ENCODE measurements around the gene RPL9. TPM values are rescaled to one million over a fixed set of nuclear protein-coding genes. Genes with fewer than 3 reads are reported as not detected.

The RPL9 gene
- total and polyA plus RNA-seq, 2 of the 13 experiments (the other 11 are each of a cell fraction or from before 2014, with no cell fraction given) = 993 to 2,148 TPM

- H2AFZ ChIP-seq (ENCODE audit: low read length) = no peak overlapping the region
- H3K36me3 ChIP-seq (replicated peaks in 1 of 2; ENCODE audit: control insufficient read depth in 1 of 2, insufficient read depth in 2 of 2, low read length in 2 of 2) = peaks cover 8 to 51% of the 10 kb centered on the region in 2 experiments
- intact Hi-C loops (cut with micrococcal nuclease; ENCODE audit: unreplicated experiment) (no loop called here), in situ Hi-C loops (cut with HindIII; ENCODE audit: extremely low pct_ligation_motif_present, low pct_unique_long_range_greater_than_20kb) (no loop called here)
- no peaks in the 10 kb centered on the region for H3K9me3 ChIP-seq (ENCODE audit: low read length)
- H4K20me1 ChIP-seq (ENCODE audit: insufficient read depth, low read length) = peaks cover 54% of the 10 kb centered on the region
- H3K27ac ChIP-seq (ENCODE audit: extremely low read length, insufficient read depth, low read length) = peak overlapping the region; percentile 87
- H3K79me2 ChIP-seq (ENCODE audit: insufficient read depth, low read length) = peaks cover 52% of the 10 kb centered on the region
- H3K4me2 ChIP-seq (ENCODE audit: low read depth, low read length) = peak overlapping the region; percentile 91
- no peak for DNase-seq (ENCODE audit: low spot score)
- ChIA-PET CTCF (ENCODE audit: low intra/inter-chr PET ratio, low total read pairs) (no interaction called here), POLR2A (interaction anchor here (2.0 to 4.0 kb wide), 5 partner anchors 28 to 92 kb away, joined by 10 to 50 read pairs (median 30); partner anchors contain the start of genes KLB and RFC1)
- peak overlapping the region; percentile 97 for H3K9ac ChIP-seq (ENCODE audit: insufficient read depth, low read depth, low read length)
- ATAC-seq = no peak
- no peak for FAIRE-seq
- peaks cover 65% of the 10 kb centered on the region for H3K4me1 ChIP-seq (ENCODE audit: insufficient read depth, low read length)
- peak overlapping the region; percentile 84 to 97 (median 93) for H3K4me3 ChIP-seq (replicated peaks in 1 of 3; ENCODE audit: insufficient read depth in 1 of 3, low read depth in 2 of 3, low read length in 3 of 3)
- BruUV-seq (replicated peaks) = no TSS peak
- 32% methylated on average over 10 of the region's 10 CpGs for WGBS (ENCODE audit: low lambda C conversion rate)
- no peaks in the 10 kb centered on the region; a peak in 1 of 5 replicates for H3K27me3 ChIP-seq (ENCODE audit: control insufficient read depth in 1 of 2, insufficient read depth in 2 of 2, low read length in 2 of 2)
- TF ChIP-seq CREM (IDR thresholded peaks at IDR 0.05) = no peak
- TF ChIP-seq CREM (CRISPR knock-in tag; IDR thresholded peaks at IDR 0.05) = no peak
- TF ChIP-seq ZNF770 (CRISPR knock-in tag; IDR thresholded peaks at IDR 0.05) = peak; percentile 30; the same call in 1 of the 2 replicates
- peak; percentile 53; the same call in 1 of the 2 replicates for TF ChIP-seq RBFOX2 (IDR thresholded peaks at IDR 0.05; ENCODE audit: low read depth, low read length)
- TF ChIP-seq ZEB1 (IDR thresholded peaks at IDR 0.05; ENCODE audit: insufficient replicate concordance, low read depth) = no peak
- no peak for TF ChIP-seq ZNF83 (CRISPR knock-in tag; IDR thresholded peaks at IDR 0.05; ENCODE audit: borderline replicate concordance)
- no peak for TF ChIP-seq ZMAT3 (CRISPR knock-in tag; conservative IDR thresholded peaks at IDR 0.05)
- TF ChIP-seq RELA (CRISPR knock-in tag; IDR thresholded peaks at IDR 0.05) = no peak
- TF ChIP-seq ZNF326 (CRISPR knock-in tag; IDR thresholded peaks at IDR 0.05; ENCODE audit: borderline replicate concordance) = no peak
- TF ChIP-seq RXRA (CRISPR knock-in tag; IDR thresholded peaks at IDR 0.05) = no peak
- TF ChIP-seq CBFB (CRISPR knock-in tag; IDR thresholded peaks at IDR 0.05) = no peak
- TF ChIP-seq ISX (CRISPR knock-in tag; conservative IDR thresholded peaks at IDR 0.05) = no peak
- TF ChIP-seq POLR2G (IDR thresholded peaks at IDR 0.05; ENCODE audit: low read depth, low read length) = 0 out of 2 replicates have a peak, but pooled peaks have one; percentile 39
- no peak for TF ChIP-seq ZBTB44 (CRISPR knock-in tag; IDR thresholded peaks at IDR 0.05)
- TF ChIP-seq ARID2 (CRISPR knock-in tag; IDR thresholded peaks at IDR 0.05; ENCODE audit: borderline replicate concordance) = no peak
- peak; percentile 84 for TF ChIP-seq ZNF121 (CRISPR knock-in tag; IDR thresholded peaks at IDR 0.05)
- TF ChIP-seq TFDP1 (CRISPR knock-in tag; IDR thresholded peaks at IDR 0.05; ENCODE audit: borderline replicate concordance) = no peak
- no peak for TF ChIP-seq HDAC1 (CRISPR knock-in tag; IDR thresholded peaks at IDR 0.05)
Observed at GRCh38 chr4:39456946-39457763, 1.6 kb downstream of the RPL9 start.

All from HepG2 (cell line).